Measurements from ENCODE around the gene GALNT2. TPM values are rescaled to one million over a fixed set of nuclear protein-coding genes. Genes with fewer than 3 reads are reported as not detected.

The GALNT2 gene
- total RNA-seq, 1 donor from 2014 or later, result 41.3 TPM

DNA sequence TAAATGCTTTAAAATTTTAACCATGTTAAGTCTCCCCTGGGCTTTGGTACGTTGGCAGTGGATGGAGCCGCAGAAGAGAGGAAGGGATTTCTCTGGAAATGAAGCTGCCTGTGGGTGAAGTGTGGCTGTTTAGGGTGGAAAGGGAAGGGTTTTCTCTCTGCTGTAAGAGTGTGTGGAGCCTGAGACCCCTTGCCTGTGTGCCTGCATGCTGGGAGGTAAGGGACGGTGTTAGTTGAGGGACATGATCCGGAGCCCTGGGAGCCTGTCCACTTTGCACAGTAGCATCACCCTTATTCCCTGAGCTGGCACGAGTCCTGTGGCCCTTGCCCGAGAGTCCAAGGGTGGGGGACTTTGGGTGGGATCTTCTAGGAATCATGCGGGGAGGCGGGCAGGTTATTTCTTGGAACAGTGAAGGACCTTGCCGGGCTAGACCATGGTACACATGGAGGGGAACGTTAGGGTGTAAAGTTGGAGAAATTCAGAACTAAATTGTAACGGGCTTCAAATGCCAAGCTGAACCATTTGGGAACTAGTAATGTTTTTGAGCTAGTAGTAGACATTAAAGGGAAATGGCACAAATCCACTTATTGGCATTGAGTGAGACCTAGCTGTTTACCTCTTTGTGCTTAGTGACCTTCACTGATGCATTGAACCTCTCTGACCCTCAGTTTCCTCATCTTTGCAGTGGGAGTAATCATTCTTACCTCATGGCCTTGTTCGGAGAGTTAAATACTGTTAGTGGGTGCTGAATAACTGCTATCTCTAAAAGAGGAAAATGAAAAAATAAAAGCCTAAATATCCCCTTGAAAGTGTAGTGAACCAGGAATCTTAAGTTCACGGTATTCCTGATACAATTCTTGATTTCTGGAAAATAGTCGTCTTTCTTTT is 3.5 kb downstream of the GALNT2 start:
- intact Hi-C loops (cut with micrococcal nuclease), result no loop called here

DNA sequence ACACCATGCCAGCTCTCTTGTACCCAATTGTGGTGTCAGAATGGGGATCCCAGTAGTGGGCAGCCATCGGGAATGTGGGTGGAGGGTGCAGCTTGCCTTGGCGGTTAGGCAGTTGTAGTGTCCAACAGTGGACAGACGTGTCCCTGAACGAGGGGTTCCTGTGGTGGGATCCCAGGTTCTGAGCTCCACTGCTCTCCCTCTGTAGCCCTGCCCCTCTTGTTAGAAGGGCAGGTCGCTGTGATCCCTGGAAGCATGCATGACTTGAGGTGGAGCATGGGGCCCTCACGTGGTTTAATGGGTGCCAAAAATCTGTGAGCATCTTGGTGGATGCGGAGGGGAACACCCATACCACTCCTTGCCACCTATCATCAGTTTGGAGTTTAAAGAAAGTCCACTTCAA is 4.3 kb downstream of the GALNT2 start:
- intact Hi-C loops (cut with micrococcal nuclease), result no loop called here

GRCh38 chr1:230072296-230072695 is 5.3 kb downstream of the GALNT2 start:
- intact Hi-C loops (cut with micrococcal nuclease), result no loop called here

- intact Hi-C loops (cut with micrococcal nuclease), result no loop called here
Measured at GRCh38 chr1:230072866-230073265, 5.8 kb downstream of the GALNT2 start.

DNA sequence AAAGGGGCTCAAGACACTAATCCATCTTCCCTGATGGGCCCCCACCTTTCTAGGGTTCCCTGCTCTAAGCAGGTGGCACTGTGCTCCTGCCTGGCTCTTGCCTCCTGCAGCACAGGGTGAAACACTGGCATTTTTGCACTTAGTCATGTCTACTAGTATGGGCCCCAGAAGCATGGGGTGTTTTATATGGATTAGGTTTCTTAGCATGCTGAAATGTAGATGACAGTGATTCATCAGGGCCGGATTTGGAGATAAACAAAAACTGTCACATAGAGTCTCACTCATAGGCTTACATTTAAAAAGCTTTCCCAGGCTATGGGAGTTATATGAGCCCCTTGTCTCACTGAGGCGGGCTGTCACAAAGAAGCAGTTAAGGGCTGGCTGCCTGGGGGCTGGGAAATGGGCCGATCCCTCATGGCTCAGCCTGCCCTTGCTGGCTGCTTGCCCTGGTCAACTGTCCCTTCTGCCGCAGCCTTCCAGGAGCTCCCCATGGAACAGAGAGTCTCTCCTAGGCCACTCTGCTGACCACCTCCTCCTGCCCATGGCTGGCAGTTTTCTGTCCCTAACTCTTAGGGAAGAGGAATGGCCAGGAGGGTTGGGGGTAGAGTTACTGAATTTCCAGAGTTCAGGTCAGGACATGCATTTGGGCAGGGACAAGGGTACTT is 6.5 kb downstream of the GALNT2 start:
- intact Hi-C loops (cut with micrococcal nuclease), result no loop called here

- intact Hi-C loops (cut with micrococcal nuclease), result no loop called here
Measured at GRCh38 chr1:230074270-230074669, 7.2 kb downstream of the GALNT2 start.

DNA sequence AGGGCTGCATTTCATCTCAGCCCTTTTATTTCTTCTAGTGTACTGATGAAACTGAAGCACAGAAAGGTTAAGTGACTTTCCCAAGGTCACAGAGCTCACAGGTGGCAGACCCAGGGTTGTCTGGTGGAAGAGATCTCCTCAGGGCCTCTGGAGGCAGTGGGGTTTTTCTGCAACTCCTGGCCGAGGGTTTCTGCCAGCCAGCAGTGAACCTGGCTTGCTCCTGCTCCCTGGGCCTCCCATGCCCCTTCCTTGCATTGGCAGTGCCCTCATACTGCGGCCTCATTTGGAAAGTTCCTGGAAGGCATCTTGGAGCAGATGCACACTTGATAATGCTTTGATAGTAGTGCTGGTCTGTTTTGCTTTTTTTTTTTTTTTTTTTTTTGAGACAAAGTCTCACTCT is 7.7 kb downstream of the GALNT2 start:
- intact Hi-C loops (cut with micrococcal nuclease), result no loop called here

DNA sequence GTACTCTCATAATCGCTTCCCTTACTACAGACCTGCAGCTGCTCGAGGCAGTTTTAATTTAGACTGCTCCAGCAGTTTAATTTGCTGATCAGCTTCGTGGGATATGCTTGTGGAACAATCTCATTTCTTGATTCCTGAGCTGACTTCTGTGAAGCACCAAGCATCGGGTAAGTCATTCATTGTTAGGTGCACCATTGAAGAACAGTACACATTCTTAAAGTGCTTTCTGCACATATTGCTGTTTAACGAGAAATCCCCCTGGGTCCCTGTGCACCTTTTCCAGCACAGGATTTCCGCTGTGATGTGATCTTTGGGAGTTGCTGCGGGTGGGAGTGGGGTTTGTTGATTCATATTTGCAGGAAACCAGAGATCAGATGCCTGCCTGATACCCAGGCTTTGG is 9.1 kb downstream of the GALNT2 start:
- intact Hi-C loops (cut with micrococcal nuclease), result no loop called here

DNA sequence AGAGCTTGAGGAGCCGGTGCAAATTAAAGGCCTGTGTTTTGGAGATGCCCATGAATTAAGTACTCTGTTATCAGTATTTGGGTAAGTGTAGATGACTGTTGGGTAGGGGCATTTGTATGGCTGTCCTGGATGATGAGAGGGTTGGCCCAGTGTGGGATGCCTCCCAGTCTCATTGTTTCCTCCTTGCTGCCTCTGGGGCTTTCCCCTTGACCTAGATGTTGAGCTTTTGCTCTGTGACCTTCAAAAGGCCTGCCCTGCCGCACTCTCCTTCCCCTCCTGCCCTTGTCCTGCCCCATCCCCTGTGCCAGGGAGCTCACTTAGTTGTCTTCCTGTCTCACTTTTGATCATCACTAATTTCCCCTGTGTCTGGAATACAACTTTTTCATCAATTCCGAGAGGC is 10.0 kb downstream of the GALNT2 start:
- intact Hi-C loops (cut with micrococcal nuclease), result loop anchor here (1.0 kb wide), 1 partner anchor 9 kb away; no protein-coding TSS in a partner anchor

GRCh38 chr1:230077436-230078213 is 10.6 kb downstream of the GALNT2 start:
- intact Hi-C loops (cut with micrococcal nuclease), result loop anchor here (1.0 kb wide), 1 partner anchor 9 kb away; no protein-coding TSS in a partner anchor

- intact Hi-C loops (cut with micrococcal nuclease), result no loop called here
Measured at GRCh38 chr1:230079199-230080024, 12.4 kb downstream of the GALNT2 start.

DNA sequence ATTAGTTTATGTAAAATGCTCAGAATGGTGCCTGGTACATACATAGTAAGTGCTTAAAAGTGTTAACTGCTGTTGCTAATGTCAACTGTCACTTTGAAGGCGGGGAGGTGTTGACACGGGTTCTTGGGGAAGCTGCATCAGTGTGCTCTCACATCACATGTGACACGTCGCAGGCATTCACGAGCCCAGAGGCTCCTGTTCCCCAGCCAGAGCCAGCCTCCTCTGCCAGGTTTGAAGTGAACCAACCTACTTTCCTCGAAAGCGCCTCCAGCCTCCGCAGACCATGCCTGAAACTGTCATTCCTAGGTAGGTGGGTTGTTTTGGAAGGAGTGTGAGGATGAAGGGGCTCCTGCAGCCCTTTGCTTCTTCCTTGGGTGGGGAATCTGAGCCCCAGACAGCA is 13.8 kb downstream of the GALNT2 start:
- intact Hi-C loops (cut with micrococcal nuclease), result no loop called here

DNA sequence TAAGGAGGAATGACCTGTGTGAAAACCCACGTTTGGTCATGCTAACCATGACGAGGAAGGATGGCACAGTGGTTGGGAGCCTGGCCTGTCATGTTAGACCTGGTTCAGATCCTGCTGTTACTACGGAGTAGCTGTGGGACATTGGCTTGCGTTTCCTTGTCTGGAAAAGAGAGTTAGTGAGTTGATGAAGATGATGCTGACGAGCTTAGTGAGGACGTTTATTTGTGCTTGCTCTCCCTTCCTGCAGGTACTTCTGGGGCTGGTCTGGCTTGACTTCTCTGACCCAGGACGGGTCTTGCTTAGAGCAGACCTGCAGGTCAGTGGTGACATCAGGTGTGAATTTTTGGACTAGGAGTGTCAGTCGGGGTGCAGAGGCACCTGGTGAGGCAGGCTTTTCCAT is 14.7 kb downstream of the GALNT2 start:
- intact Hi-C loops (cut with micrococcal nuclease), result no loop called here

GRCh38 chr1:230082211-230082610 is 15.2 kb downstream of the GALNT2 start:
- intact Hi-C loops (cut with micrococcal nuclease), result no loop called here

- intact Hi-C loops (cut with micrococcal nuclease), result no loop called here
Measured at GRCh38 chr1:230083053-230083452, 16.0 kb downstream of the GALNT2 start.

DNA sequence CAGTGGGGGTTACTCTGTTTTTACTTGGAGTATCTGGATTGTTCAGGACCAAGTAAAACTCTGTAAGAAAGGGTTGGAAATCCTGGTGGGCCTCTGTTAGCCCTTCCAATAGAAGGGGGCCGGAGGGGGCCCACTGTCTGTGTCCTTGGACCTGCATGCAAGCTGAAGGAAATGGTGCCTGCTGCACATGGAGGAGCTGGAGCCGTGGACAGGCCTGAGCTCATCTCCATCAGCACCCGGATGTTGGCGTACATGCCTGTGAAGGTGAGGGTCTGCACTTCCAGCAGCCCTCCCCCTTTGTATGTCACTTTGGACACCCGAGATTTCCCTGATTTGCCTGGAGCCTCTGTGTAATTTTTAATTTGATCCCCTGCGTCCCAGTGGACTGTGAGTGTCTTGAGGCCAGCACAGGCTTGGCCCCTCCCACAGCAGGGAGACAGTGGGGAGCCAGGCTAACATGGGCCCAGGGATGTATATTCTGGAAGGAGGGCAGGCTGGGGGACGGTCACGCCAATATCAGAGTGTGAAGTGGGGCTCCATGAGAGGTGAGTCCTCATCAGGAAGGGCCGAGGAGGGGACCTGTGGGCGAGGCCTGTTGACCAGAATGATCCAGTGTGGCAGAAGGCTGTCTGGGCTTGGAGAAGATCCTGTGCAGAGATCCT is 16.8 kb downstream of the GALNT2 start:
- intact Hi-C loops (cut with micrococcal nuclease), result loop anchor here (2.0 kb wide), 2 partner anchors 15 to 21 kb away; no protein-coding TSS in a partner anchor

DNA sequence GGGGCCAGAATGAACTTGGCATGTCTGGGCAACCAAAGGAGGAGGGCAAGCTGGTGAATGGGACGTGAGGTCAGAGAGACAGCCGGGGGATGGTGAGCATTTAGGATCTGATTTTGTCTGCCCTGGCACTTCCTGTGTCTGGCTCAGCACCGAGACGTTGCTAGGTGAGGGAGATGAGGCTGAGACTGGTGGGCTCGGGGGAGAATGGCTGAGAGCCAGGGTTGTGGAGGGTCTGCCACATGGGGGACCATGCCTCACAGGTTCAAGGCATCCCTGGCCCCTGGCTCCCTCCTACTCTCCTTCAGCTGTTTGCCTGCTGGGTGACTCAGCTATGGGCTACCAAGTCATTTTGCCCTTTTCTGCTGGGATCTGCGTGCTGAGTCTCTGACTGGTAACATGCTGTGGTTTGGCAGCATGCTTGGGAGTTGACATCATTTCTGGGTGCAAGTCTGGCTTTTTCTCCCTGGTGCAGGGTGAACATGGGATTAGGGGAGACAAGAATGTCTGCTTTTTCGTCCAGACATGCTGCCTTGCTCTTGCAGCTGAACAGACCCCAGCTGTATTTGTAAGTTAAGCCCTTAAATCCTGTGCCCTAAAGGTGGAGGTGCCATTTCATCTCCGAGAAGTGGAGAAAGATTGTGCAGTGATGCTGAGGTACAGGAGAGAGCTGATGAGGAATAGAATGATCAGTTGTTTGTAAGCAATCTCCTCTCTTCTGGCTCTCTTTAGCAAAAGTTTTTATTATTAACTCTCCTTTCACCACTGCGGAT is 17.6 kb downstream of the GALNT2 start:
- intact Hi-C loops (cut with micrococcal nuclease), result loop anchor here (2.0 kb wide), 2 partner anchors 16 to 20 kb away; no protein-coding TSS in a partner anchor

DNA sequence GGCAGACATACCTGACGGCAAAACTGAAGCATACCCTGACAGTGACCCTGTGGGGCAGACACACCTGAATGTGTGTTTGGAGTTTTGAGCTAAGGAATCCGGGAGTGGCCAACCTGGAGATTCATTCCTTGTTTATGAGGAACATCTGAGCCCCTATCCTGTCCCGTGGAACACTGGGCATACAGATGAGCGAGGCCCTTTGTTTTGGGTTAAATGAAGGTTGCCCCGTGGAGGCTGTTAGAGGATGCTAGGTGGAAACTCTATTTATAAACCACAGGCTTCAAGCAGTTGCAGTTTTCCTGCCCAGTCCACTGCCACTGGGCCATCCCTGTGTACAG is 18.1 kb downstream of the GALNT2 start:
- intact Hi-C loops (cut with micrococcal nuclease), result loop anchor here (2.0 kb wide), 2 partner anchors 16 to 20 kb away; no protein-coding TSS in a partner anchor

DNA sequence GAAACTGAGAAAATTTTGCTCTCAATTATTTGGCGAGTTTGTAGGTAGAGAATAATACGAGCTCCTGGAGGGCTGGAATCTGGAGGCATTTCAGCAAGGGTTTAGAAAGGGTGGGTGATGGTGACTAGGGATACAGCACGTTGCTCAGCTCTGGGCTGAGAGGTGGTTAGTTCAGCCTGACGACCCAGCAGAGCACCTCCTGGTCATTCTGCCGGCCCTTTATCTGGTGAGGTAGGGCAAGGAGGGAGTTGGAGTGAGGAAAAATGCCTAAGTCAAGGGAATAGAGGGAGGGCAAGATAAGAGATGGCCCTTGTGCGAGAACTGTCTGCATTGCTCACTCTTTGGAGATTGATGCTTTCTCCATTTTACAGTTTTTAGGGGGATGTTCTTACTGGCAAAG is 19.1 kb downstream of the GALNT2 start:
- intact Hi-C loops (cut with micrococcal nuclease), result no loop called here
